ENCODE measurements around the gene CERS3. TPM values are rescaled to one million over a fixed set of nuclear protein-coding genes. Genes with fewer than 3 reads are reported as not detected.
A peak's percentile ranks its signal among the peaks of the same experiment; 100 is the strongest.

The CERS3 gene
- total RNA-seq (ENCODE audit: unreplicated experiment), result not detected
- long read RNA-seq, result 0 reads

GRCh38 chr15:100528833-100529428 lies at the start of gene CERS3:
TSS of gene CERS3 (minus strand) at chr15:100528950. CDS start at chr15:100501849, 27,101 bp downstream.
- H3K9me3 Mint-ChIP-seq (ENCODE audit: unreplicated experiment), result no peaks in the 10 kb centered on the region
- DNase-seq (ENCODE audit: low spot score), result no peak
- H3K27me3 Mint-ChIP-seq (ENCODE audit: unreplicated experiment), result no peaks in the 10 kb centered on the region
- no peak for TF ChIP-seq CTCF (IDR thresholded peaks at IDR 0.05; ENCODE audit: unreplicated experiment)
- peaks cover 3% of the 10 kb centered on the region for H3K4me1 Mint-ChIP-seq (ENCODE audit: unreplicated experiment)
- no peak within 1 kb of the TSS for H3K27ac Mint-ChIP-seq (ENCODE audit: unreplicated experiment)
- no peaks in the 10 kb centered on the region for H3K36me3 Mint-ChIP-seq (ENCODE audit: low read depth, unreplicated experiment)
- H3K4me3 Mint-ChIP-seq (ENCODE audit: unreplicated experiment), result no peak within 1 kb of the TSS

DNA sequence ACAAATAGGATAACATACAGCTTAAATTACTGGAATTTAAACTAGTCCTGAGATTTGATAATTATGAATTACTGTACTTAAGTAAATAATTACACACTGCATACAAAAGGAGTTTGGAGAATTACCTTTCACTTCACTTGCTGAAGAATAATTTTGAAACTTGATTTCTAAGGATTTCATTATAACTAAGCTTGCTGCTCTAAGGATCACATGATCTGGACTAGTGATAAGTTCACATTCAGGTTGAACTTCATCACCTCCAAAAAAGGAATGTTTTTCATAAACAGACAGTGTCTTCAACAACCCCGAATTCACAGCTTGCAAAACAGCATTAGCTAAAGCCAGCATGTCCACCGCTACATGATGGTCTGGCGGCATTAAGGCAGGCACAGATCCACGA lies 44.8 kb upstream of the CERS3 start:
- H3K9me3 Mint-ChIP-seq (ENCODE audit: unreplicated experiment), result no peaks in the 10 kb centered on the region
- no peak overlapping the region for H3K4me3 Mint-ChIP-seq (ENCODE audit: unreplicated experiment)
- TF ChIP-seq CTCF (IDR thresholded peaks at IDR 0.05; ENCODE audit: unreplicated experiment), result no peak
- peaks cover 5% of the 10 kb centered on the region for H3K36me3 Mint-ChIP-seq (ENCODE audit: low read depth, unreplicated experiment)
- H3K4me1 Mint-ChIP-seq (ENCODE audit: unreplicated experiment), result peaks cover 5% of the 10 kb centered on the region
- H3K27me3 Mint-ChIP-seq (ENCODE audit: unreplicated experiment), result no peaks in the 10 kb centered on the region
- no peak overlapping the region for H3K27ac Mint-ChIP-seq (ENCODE audit: unreplicated experiment)
- no peak for DNase-seq (ENCODE audit: low spot score)

GRCh38 chr15:100572362-100572983 lies 43.7 kb upstream of the CERS3 start:
- H3K4me3 Mint-ChIP-seq (ENCODE audit: unreplicated experiment), result no peak overlapping the region
- peak; percentile 69 for TF ChIP-seq CTCF (IDR thresholded peaks at IDR 0.05; ENCODE audit: unreplicated experiment)
- H3K36me3 Mint-ChIP-seq (ENCODE audit: low read depth, unreplicated experiment), result peaks cover 5% of the 10 kb centered on the region
- H3K27ac Mint-ChIP-seq (ENCODE audit: unreplicated experiment), result no peak overlapping the region
- H3K27me3 Mint-ChIP-seq (ENCODE audit: unreplicated experiment), result no peaks in the 10 kb centered on the region
- no peak for DNase-seq (ENCODE audit: low spot score)
- H3K4me1 Mint-ChIP-seq (ENCODE audit: unreplicated experiment), result peaks cover 5% of the 10 kb centered on the region
- no peaks in the 10 kb centered on the region for H3K9me3 Mint-ChIP-seq (ENCODE audit: unreplicated experiment)

DNA sequence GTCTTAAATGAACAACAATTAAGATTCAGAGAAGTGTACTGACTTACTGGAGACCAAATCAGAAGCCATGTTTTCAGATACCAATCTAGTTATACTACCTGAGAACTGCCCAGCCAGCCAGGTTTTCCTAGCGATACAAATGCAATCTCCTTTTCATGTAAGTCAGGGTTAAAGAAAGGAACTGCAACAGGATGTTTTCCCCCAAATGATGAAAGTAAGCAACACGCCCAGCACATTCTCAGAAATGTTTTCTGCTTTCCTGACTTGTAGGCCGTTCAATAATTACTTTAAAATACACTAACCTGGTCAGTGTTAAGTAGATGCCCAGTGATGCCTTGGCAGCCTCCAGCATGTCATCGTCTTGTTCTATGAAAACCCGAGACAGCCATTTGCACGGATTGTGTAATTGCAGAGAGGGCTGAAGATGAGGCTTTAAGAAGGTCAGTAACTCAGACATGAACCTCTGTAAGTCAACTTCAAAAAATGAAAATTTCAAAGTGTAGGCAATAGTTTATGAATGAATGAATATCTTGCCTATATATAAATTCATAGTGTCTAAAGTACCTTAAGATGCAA lies 42.9 kb upstream of the CERS3 start:
- H3K36me3 Mint-ChIP-seq (ENCODE audit: low read depth, unreplicated experiment), result peaks cover 5% of the 10 kb centered on the region
- no peak for DNase-seq (ENCODE audit: low spot score)
- no peak overlapping the region for H3K27ac Mint-ChIP-seq (ENCODE audit: unreplicated experiment)
- no peaks in the 10 kb centered on the region for H3K9me3 Mint-ChIP-seq (ENCODE audit: unreplicated experiment)
- TF ChIP-seq CTCF (IDR thresholded peaks at IDR 0.05; ENCODE audit: unreplicated experiment), result no peak
- H3K4me3 Mint-ChIP-seq (ENCODE audit: unreplicated experiment), result no peak overlapping the region
- H3K4me1 Mint-ChIP-seq (ENCODE audit: unreplicated experiment), result peaks cover 5% of the 10 kb centered on the region
- H3K27me3 Mint-ChIP-seq (ENCODE audit: unreplicated experiment), result no peaks in the 10 kb centered on the region

- Mint-ChIP-seq H3K4me1 (ENCODE audit: unreplicated experiment) (peaks cover 5% of the 10 kb centered on the region), H3K36me3 (ENCODE audit: low read depth, unreplicated experiment) (peaks cover 5% of the 10 kb centered on the region), H3K9me3 (ENCODE audit: unreplicated experiment) (no peaks in the 10 kb centered on the region), H3K4me3 (ENCODE audit: unreplicated experiment) (no peak overlapping the region), H3K27me3 (ENCODE audit: unreplicated experiment) (no peaks in the 10 kb centered on the region), H3K27ac (ENCODE audit: unreplicated experiment) (no peak overlapping the region)
- no peak for DNase-seq (ENCODE audit: low spot score)
- TF ChIP-seq CTCF (IDR thresholded peaks at IDR 0.05; ENCODE audit: unreplicated experiment), result no peak
These were observed 42.1 kb upstream of the CERS3 start for GRCh38 chr15:100570735-100571313.

Data from endothelial cell (in vitro differentiated cells).